Right lobe of liver (tissue), 6 donors: ENCODE results near the gene ITPR2. TPM values are rescaled to one million over a fixed set of nuclear protein-coding genes. Genes with fewer than 3 reads are reported as not detected.

Source experiments
- ATAC-seq, 4 donors: fragments of 200-7000 bp; cut with Tn5 transposase; one replicate each; pipeline ENCODE4 v1.9.1; 2020; ENCODE audit warnings: mild to moderate bottlenecking in 4 of 4, moderate library complexity in 4 of 4
- DNase-seq, 3 donors: peaks; one replicate each; pipeline ENCODE4 v3.0.0-alpha.2; 2020
- H3K27ac ChIP-seq, 3 donors: fragments of 200-600 bp; one replicate each; pipeline ENCODE4 v1.8.0; 2022
- H3K27me3 ChIP-seq, 2 donors: fragments of 200-600 bp; one replicate each; pipeline ENCODE4 v1.8.0; 2022
- H3K36me3 ChIP-seq, 4 donors: fragments of 200-600 bp; sonication (generic) in 1 of 4; one replicate each; pipeline versions ENCODE4 v1.5.1 to v1.8.0; 2017 to 2022; ENCODE audit warnings: control low read depth in 1 of 4
- H3K4me1 ChIP-seq, 4 donors: fragments of 200-600 bp; sonication (generic) in 1 of 4; one replicate each; pipeline versions ENCODE4 v1.5.1 to v1.8.0; 2017 to 2022; ENCODE audit warnings: control low read depth in 1 of 4
- H3K4me3 ChIP-seq, 3 donors: fragments of 200-600 bp; one replicate each; pipeline ENCODE4 v1.8.0; 2022
- H3K9me3 ChIP-seq, 4 donors: fragments of 200-600 bp; sonication (generic) in 1 of 4; one replicate each; pipeline versions ENCODE4 v1.5.1 to v1.8.0; 2017 to 2022; ENCODE audit warnings: control low read depth in 1 of 4
- CTCF ChIP-seq, 4 donors: fragments of 200-600 bp in 3 of 4; fragments of 450-650 bp in 1 of 4; IDR thresholded peaks; one replicate each; pipeline versions ENCODE4 v1.5.1 to v1.8.0; 2016 to 2022; ENCODE audit warnings: antibody characterized with exemption in 4 of 4, mild to moderate bottlenecking in 2 of 4
- POLR2A ChIP-seq: fragments of 450-650 bp; IDR thresholded peaks from one replicate; pipeline ENCODE4 v1.6.1; 2017; ENCODE audit warnings: antibody characterized with exemption, mild to moderate bottlenecking
- WGBS: methylation state at CpG from one replicate; pipeline ENCODE4 v1.1.6; 2018; ENCODE audit warnings: low coverage, low lambda C conversion rate; ENCODE audit not compliant: insufficient coverage; ENCODE audit errors: missing lambda C conversion rate; 5-methylcytosine and 5-hydroxymethylcytosine counted together
- intact Hi-C, 2 donors: fragments of 100-400 bp; cut with DNase I; formaldehyde crosslinking; loops; one replicate each; pipeline versions ENCODE4 v1.11.2 to v1.14.1; 2022
- total RNA-seq, 6 experiments: library from RNA; depleted of rRNA in 2 of 6; stranded (reverse); fragments of >200 nt in 2 of 6; fragmentation: NEBNext Ultra II Directional in 3 of 6; extraction: Animal tissue kit (Norgen Biotek cat#: 25700) in 3 of 6; gene quantifications; one replicate each; pipeline versions ENCODE4 v1.1.0 to v1.2.4, GENCODE V29; 2016 to 2023
- donor health status: DM: no; HTN: yes; CAD: no.
- donor health status: DM: no; HTN: no; CAD: no.
- donor health status: DM: no; HTN: no; CAD: no.
- donor health status: DM: no; HTN: yes; CAD: no.
- donor health status: DM: no; HTN: yes; CAD: no.

Gene ITPR2
- total RNA-seq, 6 experiments from 2014 or later: 39.3 to 114 (median 57.2) TPM

- DNase-seq (no peak), ATAC-seq (peak; percentile 47 to 83 (median 60))
- Histone ChIP-seq H3K9me3 (no peaks in the 10 kb centered on the region), H3K27me3 (no peaks in the 10 kb centered on the region), H3K4me3 (no peak overlapping the region), H3K4me1 (no peaks in the 10 kb centered on the region), H3K27ac (no peak overlapping the region), H3K36me3 (no peaks in the 10 kb centered on the region)
- WGBS: 42% methylated on average over 6 of the region's 6 CpGs
- TF ChIP-seq POLR2A: no peak
- peak in 1 of 4 donors; percentile 3 for TF ChIP-seq CTCF (IDR thresholded peaks at IDR 0.05)
- intact Hi-C loops: no loop called here
Measured at GRCh38 chr12:26298785-26299621, 534.0 kb downstream of the ITPR2 start.

- WGBS: 68% methylated on average over 8 of the region's 8 CpGs
- no peaks in the 10 kb centered on the region for H3K4me1 ChIP-seq
- intact Hi-C loops: no loop called here
- DNase-seq (no peak), ATAC-seq (no peak)
- no peak overlapping the region for H3K27ac ChIP-seq
- no peaks in the 10 kb centered on the region for H3K9me3 ChIP-seq
- no peak overlapping the region for H3K4me3 ChIP-seq
- TF ChIP-seq POLR2A (no peak), CTCF (IDR thresholded peaks at IDR 0.05) (no peak)
- no peaks in the 10 kb centered on the region for H3K36me3 ChIP-seq
- H3K27me3 ChIP-seq: no peaks in the 10 kb centered on the region
Measured at GRCh38 chr12:26297396-26298070, 535.5 kb downstream of the ITPR2 start.

GRCh38 chr12:26295001-26295400 is 538.0 kb downstream of the ITPR2 start:
- intact Hi-C loops: no loop called here
- no peaks in the 10 kb centered on the region for H3K9me3 ChIP-seq
- 55% methylated on average over 2 of the region's 4 CpGs for WGBS

GRCh38 chr12:26293612-26294011 is 539.4 kb downstream of the ITPR2 start:
- no peaks in the 10 kb centered on the region for H3K4me1 ChIP-seq
- no peak overlapping the region for H3K4me3 ChIP-seq
- H3K36me3 ChIP-seq: no peaks in the 10 kb centered on the region
- H3K27ac ChIP-seq: no peak overlapping the region
- H3K9me3 ChIP-seq: no peaks in the 10 kb centered on the region
- ATAC-seq (no peak), DNase-seq (no peak)
- no peaks in the 10 kb centered on the region for H3K27me3 ChIP-seq
- TF ChIP-seq CTCF (IDR thresholded peaks at IDR 0.05) (no peak), POLR2A (no peak)
- intact Hi-C loops: no loop called here
- WGBS: 76% methylated on average over 2 of the region's 2 CpGs

More at GRCh38 chr12:26295001-26295400, 538.0 kb downstream of the ITPR2 start:
- Histone ChIP-seq H3K27ac (no peak overlapping the region), H3K36me3 (no peaks in the 10 kb centered on the region), H3K4me3 (no peak overlapping the region), H3K4me1 (no peaks in the 10 kb centered on the region), H3K27me3 (no peaks in the 10 kb centered on the region)
- ATAC-seq: no peak
- no peak for TF ChIP-seq POLR2A
- TF ChIP-seq CTCF (IDR thresholded peaks at IDR 0.05): no peak
- no peak for DNase-seq
